ENCODE data around the gene SKOR2. TPM values are rescaled to one million over a fixed set of nuclear protein-coding genes. Genes with fewer than 3 reads are reported as not detected.
A peak's percentile ranks its signal among the peaks of the same experiment; 100 is the strongest.
"Not testable (repeated sequence)": the region's sequence is repeated elsewhere in the genome, so short reads cannot be mapped to it uniquely, and the experiment has no call there.

The SKOR2 gene
- total RNA-seq, 1 experiment from 2014 or later: not detected

DNA sequence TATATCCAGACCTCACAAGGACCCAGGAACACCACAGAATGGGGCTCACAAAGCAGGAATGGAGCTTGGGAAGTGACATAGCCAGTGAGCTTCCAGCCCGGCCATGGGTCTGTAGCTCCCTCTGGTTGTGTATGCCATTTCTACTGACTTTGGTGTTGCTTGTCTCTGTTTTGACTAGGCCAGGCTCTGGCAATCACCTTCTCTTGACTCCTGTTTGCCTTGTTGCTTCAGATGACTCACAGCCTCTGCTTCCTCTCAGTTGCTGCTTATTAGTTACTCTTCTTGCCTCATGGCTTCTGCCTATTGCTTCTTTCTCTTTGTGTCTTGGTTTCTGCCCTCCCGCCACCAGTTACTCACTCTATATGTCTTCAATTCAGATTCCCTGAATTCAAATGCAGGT is 59.5 kb downstream of the SKOR2 start:
- peak; percentile 32 for DNase-seq (ENCODE audit: low read depth)

DNA sequence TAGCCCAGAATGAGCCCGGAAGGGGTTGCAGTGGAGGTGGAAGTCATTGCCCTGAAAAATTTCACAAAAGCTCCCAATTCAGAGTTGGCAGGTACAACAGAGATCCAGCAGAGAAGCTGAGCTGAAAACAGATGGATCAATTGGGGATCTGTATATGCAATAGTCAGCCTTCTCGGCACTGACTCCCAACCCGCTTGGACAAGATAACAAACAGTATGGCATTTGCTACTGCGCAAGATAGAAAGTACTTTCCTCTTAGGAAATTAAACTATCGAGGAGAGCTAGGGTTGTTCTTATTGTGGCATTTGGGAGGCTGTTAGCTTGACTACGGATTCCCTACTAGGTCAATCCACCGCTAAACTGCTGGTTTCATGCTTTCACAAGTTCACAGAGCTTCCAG is 63.7 kb downstream of the SKOR2 start:
- no peak for DNase-seq (ENCODE audit: low read depth)

DNA sequence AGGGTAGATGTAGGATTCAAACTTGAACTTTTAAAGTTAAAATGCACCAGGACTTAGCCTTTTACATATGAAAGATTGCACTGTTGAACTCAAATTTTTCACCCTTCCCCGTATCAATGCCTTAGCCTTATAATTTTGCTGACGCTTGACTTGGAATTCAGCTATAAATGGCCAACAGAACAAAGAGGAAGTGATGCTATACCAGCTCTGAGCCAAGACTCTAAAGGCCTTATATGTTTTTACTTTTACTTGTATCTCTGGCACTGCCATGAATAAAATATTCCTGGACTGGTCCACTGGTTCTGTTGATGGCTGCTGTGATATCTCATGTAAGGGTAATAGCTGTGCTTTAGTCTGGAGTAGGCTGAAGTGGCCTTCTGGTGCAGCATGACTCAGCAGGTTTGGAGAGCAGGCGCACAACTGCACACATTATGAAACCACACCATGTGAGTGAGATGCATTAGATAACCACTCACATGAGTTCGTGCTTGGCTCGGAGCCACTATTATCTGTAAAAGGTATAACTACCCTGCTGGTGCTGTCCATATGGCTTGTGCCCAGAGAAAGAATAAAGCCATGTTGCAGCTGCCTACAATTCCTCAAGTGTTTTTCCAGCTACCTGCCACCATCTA is 66.9 kb downstream of the SKOR2 start:
- peak; percentile 44 for DNase-seq (ENCODE audit: low read depth)

DNA sequence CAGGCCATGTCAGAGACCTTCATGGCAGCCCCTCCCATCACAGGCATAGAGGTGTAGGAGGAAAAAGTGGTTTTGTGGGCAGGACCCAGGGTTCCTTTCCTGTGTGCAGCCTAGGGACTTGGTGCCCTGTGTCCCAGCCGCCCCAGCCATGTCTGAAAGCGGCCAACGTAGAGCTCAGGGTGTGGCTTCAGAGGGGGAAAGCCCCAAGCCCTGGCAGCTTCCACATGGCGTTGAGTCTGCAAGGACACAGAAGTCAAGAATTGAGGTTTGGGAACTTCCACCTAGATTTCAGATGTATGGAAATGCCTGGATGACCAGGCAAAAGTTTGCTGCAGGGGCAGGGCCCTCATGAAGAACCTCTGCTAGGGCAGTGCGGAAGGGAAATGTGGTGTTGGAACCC is 69.3 kb downstream of the SKOR2 start:
- not testable (repeated sequence) for DNase-seq (ENCODE audit: low read depth)

DNA sequence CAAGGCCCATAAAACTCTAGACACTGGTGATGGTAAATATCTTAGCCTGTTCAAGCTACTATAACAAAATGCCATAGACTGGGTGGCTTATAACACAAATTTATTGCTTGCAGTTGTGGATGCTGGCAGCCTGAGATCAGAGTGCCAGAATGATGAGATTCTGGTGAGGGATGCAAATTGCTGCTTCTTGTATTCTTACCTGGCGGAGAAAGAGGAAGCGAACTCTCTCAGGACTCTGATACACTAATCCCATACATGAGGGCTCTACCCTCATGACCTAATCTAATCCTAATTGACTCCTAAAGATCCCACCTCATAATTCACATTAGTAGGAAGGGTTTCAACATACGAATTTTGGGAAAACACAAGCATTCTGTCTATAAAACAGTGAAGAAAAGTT is 70.7 kb downstream of the SKOR2 start:
- DNase-seq (ENCODE audit: low read depth): no peak

DNA sequence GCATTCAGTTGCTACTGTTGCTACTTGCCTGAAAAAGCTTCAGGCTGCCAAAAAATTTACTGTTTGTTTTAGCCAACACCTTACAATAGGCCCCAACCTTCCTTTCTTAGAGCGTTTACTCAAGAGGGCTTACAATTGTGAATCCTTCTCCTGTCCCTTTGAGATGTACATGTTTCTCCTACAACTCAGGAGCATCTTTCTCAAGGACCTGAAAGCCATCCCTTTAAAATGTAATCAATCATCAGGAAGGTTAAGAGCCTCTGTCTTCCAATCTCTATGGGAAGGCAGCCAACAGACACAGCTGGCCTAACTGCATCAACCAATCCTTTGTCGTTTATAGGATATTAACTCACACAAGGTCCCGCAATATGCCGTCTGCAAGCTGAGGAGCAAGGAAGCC is 71.9 kb downstream of the SKOR2 start:
- DNase-seq (ENCODE audit: low read depth): no peak

DNA sequence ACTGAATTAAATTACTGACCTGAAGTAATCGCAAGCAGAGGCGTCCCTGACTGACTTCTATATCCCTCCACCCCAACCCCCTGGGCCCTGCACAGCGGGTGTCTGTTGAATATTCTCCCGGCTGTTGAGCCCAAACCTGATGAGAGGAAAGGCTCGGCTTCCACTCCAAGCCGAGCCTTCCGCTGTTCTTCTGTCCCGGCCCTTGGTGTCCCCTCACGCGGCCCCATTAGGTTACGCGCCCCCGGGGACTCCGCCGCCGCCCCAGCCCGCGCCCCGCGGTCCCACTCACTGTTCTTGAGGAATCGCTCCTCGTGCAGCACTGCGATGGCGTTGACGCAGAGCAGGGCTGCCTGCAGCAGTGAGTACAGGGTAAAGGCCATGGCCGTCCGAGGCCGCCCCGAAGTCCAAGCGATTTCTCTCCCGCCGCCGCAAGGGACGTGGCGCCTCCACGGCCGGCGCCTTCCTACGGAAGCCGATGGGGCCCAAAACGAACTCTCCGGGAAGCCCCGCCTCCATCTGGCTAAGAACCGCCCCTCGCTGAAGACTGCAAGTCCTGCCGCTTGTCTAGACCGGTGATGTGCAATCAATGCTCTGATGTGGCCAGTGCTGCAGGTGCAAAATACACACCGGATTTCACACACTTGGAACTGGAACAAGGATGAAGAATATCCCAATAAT is 75.4 kb downstream of the SKOR2 start, which contains the start of gene IER3IP1:
TSS of gene IER3IP1 (minus strand) at position 467 of the 678 bp plus-strand sequence. CDS start at position 380, 87 bp downstream.
- DNase-seq (ENCODE audit: low read depth): peak; percentile 85

DNA sequence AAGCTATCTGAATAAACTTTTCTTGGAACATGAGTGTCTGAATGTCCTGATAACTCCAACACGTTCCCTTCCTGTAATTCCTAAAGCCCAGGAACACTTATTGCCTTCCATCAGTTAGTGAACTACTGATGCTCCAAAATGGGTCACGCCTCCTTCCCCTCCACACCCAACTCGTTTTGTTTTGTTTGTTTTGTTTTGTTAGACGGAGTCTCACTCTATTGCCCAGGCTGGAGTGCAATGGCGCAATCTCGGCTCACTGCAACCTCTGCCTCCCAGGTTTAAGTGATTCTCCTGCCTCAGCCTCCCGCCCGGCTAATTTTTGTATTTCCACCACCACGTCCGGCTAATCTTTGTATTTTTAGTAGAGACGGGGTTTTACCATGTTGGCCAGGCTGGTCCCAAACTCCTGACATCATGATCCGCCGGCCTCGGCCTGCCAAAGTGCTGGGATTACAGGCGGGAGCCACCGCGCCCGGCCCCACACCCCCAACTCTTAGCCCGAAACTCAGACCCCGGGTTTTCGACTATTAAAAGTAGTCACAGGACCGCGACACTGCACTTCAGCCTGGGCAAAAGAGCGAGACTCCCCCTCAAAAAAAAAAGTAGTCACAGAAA is 76.1 kb downstream of the SKOR2 start:
- peak; percentile 16 for DNase-seq (ENCODE audit: low read depth)

DNA sequence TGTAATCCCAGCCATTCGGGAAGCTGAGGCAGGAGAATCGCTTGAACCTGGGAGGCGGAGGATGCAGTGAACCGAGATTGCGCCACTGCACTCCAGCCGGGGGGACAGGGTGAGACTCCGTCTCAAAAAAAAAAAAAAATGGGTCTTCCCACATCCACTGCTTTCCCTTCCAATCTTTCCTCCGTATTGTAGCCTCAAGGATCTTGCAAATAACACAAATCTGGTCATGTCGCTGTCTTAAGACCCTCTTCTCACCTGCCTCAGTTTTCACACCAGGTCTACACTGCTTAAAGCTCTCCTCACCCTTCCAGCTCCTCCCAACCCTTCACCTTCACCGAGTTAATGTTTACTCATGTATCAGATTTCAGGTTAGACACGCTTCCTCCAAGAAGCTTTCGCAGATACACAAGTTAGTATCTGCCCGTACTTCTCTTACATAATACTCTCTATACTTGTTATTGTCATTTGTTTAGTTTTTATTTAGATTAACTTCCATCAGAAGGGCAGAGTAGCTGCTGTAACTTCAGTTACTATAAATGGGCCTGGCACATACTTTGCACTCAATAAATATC is 76.8 kb downstream of the SKOR2 start:
- DNase-seq (ENCODE audit: low read depth): no peak

DNA sequence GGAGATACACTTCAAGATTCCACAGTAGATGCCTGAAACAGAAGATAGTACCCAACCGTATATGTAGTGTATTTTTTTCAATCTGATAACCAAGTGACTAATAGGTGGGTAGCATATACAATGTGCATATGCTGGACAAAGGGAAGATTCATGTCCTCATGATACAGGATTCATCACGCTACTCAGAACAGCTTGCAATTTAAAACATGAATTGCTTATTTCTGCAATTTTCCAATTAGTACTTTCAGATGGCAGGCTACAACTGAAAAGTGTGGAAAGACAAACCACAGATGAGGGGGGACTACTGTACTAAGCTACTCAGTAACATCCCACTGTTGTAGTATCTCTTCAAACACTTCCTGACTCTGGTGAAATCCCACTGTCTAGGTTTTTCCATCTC is 79.0 kb downstream of the SKOR2 start:
- DNase-seq (ENCODE audit: low read depth): no peak

DNA sequence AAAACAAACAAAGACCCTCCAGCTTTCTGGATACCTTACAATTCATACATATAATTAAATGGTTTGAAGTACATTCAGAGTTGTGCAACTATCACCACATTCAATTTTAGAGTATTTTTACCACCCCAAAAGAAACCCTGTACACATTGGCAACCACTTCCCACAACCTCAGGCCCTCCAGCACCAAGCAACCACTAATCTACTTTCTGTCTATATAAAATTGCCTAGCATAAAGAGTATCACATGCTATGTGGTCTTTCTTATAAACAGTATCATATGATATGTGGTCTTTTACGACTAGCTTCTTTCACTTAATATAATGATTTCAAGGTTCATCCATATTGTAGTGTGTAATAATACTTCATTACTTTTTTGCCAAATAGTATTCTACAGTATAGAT is 82.5 kb downstream of the SKOR2 start:
- DNase-seq (ENCODE audit: low read depth): no peak

DNA sequence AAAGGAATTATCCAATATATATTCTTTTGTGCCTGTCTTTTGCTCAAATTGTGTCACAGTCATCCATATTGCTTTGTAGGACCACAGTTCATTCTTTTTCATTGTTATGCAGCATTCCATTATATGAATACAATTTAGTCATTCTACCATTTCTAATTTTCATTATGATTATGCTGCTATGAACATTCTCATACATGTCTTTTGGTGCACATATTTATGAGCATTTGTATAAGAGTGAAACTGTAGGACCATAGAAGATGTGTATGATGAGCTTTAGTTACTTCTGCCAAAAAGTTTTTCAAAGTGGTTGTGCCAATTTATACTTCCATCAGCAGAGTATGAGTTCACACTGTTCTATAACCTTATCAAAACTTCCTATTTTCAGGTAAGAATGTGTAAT is 83.0 kb downstream of the SKOR2 start:
- no peak for DNase-seq (ENCODE audit: low read depth)

DNA sequence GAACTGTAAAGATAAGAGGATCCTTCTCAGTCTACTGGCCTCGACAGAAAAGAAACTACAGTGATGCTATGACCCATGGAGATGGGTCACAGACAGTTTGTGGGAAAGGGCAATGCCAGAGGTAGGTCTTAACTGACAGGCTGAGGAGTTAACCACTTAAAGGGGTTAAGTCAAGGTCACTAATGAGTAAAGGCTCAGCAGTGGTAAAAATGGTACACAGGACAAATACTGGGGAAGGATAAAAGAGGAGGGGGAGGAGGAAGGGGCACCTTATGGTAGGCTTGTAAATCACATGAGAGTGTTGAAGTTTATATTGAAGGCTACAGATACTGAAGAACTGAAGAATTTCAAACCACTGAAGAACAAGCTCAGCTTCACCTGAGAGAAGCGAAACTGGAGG is 85.2 kb downstream of the SKOR2 start:
- peak; percentile 37 for DNase-seq (ENCODE audit: low read depth)

DNA sequence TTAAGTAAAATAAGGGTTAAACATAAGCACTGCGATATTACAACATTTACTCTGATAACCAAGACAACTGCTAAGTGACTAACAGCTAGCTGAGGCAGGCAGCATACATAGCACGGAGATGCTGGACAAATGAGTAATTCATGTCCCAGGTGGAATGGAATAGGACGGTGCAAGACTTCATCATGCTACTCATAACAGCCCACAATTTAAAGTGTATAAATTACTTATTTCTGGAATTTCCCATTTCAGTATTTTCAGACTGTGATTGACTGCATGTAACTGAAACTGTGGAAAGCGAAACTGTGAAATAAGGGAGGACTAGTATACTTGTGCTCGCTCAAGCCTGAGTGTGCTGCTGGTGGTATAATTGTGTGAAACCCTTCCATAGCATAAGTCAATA is 88.2 kb downstream of the SKOR2 start:
- DNase-seq (ENCODE audit: low read depth): peak; percentile 50

DNA sequence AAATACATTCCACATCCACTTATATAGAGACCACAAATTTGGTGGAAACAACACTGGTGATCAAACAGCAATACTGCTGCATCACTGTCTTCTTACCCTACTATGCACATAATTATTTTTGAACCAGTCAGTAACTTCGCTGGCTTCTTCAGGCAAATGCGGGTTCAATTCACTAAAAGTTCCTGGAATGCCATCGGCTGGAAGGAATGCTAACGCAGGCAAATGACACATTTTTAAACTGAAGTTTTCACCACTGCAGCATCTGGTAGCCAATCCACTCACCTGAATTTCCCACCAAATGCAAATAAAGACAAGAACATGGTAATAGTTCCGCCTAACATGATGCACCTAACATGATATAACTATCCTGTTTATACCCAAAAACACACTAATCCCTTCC is 91.2 kb downstream of the SKOR2 start:
- no peak for DNase-seq (ENCODE audit: low read depth)

DNA sequence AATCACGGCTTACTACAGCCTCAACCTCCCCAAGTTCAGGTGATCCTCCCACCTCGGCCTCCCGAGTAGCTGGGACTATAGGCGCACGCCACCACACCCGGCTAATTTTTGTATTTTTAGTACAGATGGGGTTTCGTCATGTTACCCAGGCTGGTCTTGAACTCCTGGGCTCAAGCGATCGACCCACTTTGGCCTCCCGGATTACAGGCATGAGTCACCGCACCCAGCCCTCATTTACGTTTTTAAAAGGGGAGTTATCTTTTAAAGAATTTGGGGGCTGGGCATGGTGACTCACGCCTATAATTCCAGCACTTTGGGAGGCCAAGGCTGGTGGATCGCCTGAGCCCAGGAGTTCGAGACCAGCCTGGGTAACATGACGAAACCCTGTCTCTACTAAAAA is 93.1 kb downstream of the SKOR2 start:
- DNase-seq (ENCODE audit: low read depth): peak; percentile 75

Other genes with a start within 250 kb of the SKOR2 start
- not detected in 2 replicates for gene ELOA2, start 216.0 kb downstream of the SKOR2 start, total RNA-seq (2014; rRNA removed; shearing (Covaris generic))
- 15.5 and 21.3 TPM in 2 replicates for gene HDHD2, start 101.2 kb downstream of the SKOR2 start, total RNA-seq (2014; rRNA removed; shearing (Covaris generic))
- 38.8 and 46.5 TPM in 2 replicates for gene IER3IP1, start 75.3 kb downstream of the SKOR2 start, total RNA-seq (2014; rRNA removed; shearing (Covaris generic))